Nasal cavity respiratory epithelium epithelial cell of viscerocranial mucosa (primary cell): ENCODE measurements around the gene MMGT1. TPM values are rescaled to one million over a fixed set of nuclear protein-coding genes. Genes with fewer than 3 reads are reported as not detected.

Experiments used
- total RNA-seq: library from RNA; depleted of rRNA; stranded (reverse); fragments of >200 nt; gene quantifications from 2 replicates; pipeline ENCODE4 v1.2.3, GENCODE V29; 2014

The MMGT1 gene
- total RNA-seq: 13.7 and 19.3 TPM in 2 replicates

DNA sequence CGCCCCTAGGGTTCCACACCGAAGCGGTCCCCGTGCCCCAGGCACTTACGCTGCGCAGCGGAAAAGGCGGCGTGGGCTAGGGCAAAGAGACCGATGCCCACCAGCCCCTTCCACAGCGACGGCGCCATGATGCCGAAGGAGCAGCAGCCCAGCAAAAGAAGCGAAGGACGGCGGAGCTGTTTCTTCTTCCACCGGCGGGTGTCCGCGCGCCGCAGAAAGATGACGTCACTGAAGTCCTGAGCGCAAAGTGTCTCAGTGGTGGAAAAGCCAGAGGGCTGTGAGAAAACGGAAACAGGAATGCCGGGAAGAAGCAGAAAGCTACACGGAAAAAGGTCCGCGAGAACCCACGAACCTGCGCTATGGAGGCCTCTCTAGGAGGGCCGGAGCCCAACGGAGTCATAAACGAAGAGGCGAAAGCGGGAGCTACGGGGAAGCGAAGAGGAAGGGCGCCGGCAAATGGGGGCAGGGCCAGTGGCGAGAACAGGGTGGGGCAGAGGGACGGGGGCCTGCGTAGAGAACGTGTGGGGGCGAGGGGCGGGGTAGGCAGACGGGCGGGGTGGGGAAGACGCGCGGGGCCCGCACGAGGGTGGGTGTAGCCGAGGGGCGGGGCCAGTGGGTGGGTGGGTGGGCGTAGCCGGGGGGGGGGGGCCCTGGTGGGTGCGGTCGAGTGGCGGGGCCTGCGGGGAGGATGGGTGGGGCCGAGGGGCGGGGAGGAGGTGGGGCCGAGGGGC lies at the start of gene MMGT1:
MMGT1 (minus strand) TSS at position 441 of the 731 bp plus-strand sequence; CDS start at position 128, 313 bp downstream.

DNA sequence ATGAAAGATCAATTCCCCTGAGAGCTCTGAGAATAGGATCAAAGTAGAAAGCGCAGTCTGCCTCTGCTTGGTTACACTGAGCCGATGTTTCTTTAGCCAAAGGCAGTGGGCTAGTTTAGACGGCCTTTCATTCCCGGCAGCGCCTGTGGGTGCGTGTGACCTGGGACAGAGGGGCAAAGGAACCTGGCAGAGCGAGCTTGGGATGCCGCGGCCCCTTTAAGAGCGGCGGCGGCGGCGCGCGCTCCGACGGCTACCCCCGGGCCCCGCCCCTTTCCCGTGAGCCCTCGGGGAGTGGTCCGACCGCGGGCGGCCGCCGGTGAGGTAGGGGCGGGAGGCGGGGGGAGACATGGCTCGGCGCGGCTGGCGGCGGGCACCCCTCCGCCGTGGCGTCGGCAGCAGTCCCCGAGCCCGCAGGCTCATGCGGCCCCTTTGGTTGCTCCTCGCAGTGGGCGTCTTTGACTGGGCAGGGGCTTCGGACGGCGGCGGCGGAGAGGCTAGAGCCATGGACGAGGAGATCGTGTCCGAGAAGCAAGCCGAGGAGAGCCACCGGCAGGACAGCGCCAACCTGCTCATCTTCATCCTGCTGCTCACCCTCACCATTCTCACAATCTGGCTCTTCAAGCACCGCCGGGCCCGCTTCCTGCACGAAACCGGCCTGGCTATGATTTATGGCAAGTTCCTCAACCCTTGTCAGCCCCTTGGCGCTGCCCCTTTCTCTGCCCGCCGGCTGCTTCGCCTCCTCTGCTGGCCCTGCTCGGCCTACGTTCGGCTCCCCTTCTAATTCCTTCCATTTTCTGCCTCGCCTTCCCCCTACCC lies 11.6 kb upstream of the MMGT1 start, which contains the start of gene SLC9A6:
SLC9A6 (plus strand) TSS at position 279 of the 816 bp plus-strand sequence; CDS start at position 503, 224 bp downstream.

Other genes with a start within 250 kb of the MMGT1 start
- not detected in 2 replicates for gene CT45A3, start 205.8 kb downstream of the MMGT1 start, total RNA-seq
- not detected in 2 replicates for gene CT45A5, start 188.5 kb downstream of the MMGT1 start, total RNA-seq
- gene CT45A6, start 171.2 kb downstream of the MMGT1 start, total RNA-seq: not detected in 2 replicates
- gene CT45A2, start 154.0 kb downstream of the MMGT1 start, total RNA-seq: not detected in 2 replicates
- gene CT45A7, start 136.7 kb downstream of the MMGT1 start, total RNA-seq: not detected in 2 replicates
- not detected in 2 replicates for gene CT45A8, start 119.5 kb downstream of the MMGT1 start, total RNA-seq
- not detected in 2 replicates for gene CT45A9, start 102.2 kb downstream of the MMGT1 start, total RNA-seq
- not detected in 2 replicates for gene CT45A10, start 80.5 kb downstream of the MMGT1 start, total RNA-seq
- gene SAGE1, start 80.3 kb downstream of the MMGT1 start, total RNA-seq: not detected in 2 replicates
- 21.7 and 29.0 TPM in 2 replicates for gene SLC9A6, start 11.4 kb upstream of the MMGT1 start, total RNA-seq
- gene FHL1, start 173.5 kb upstream of the MMGT1 start, total RNA-seq: 9.9 and 103 TPM in 2 replicates